GM21360 (cell line): Measurements from ENCODE around the gene GAST.
A peak's percentile ranks its signal among the peaks of the same experiment; 100 is the strongest.
"Not testable (repeated sequence)": the region's sequence is repeated elsewhere in the genome, so short reads cannot be mapped to it uniquely, and the experiment has no call there.

ENCODE experiments used
- ATAC-seq: cut with Tn5 transposase; IDR thresholded peaks from one replicate; pipeline ENCODE4 v1.9.1; 2021; ENCODE audit warnings: mild to moderate bottlenecking, moderate library complexity; ENCODE audit not compliant: unreplicated experiment

Gene GAST

DNA sequence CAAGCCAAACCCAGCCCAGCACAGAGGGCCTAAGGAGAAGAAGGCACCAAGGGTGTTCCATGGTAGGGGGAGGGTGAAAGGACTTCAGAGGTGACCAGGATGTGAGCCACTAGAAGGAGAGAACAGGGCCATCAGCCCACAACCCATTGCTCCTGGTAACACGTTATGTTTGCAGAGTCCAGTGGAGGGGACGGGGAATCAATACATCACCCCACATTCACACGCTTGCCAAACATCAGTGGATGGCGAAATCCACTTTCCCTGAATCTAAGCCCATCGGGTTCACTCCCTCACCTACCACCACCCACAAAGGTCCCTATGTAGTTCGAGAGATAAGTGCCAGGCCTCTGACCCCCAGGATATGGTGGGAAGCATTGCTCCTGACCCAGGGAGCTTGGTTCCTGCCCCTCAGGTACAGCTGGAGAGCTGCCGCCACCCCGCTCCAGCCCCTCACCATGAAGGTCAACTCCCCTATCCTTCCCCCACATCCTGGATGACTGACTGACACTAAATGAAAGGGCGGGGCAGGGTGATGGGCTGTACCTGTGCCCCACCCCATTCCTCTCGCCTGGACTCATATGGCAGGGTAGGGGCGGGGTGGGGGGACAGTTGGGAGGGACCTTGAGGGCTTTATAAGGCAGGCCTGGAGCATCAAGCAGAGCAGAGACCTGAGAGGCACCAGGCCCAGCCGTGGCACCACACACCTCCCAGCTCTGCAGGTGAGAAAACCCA is at the start of gene GAST:
TSS of gene GAST (plus strand) at position 663 of the 732 bp plus-strand sequence. CDS start 3,106 bp downstream, outside the sequence.
- no peak for ATAC-seq

DNA sequence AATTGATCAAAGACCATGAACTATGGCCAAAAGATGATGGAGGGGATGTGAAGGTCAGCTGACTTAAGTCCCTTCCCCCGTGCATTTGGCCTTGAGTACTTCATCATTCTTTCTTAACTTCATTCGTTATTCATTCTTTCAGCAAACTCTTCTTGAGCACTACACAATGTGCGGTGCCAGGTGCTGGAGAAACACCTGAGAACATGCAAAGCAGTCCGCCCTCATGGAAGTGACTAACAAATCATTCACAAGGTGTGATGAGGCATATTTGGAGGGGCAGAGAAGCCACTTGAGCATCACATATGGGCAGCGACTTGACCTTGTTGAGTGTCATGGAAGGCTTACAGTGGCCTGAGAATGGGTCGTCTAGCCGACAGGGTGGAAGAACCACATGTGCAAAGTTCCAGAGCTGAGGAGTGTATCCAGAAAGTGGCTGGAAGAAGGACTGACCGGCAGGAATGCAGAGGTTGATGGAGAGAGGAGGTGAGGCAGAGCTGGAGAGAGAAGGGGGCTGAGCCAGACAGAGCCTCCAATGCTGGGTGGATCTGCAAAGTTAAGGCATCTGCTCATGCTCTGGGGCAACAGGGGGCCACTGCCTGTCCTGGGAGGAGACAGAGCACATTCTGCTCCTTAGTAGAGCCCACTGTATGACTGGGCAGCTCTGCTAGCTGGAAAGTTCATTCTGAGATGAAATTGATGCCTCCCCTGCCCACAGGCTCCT is 48.5 kb upstream of the GAST start:
- no peak for ATAC-seq

DNA sequence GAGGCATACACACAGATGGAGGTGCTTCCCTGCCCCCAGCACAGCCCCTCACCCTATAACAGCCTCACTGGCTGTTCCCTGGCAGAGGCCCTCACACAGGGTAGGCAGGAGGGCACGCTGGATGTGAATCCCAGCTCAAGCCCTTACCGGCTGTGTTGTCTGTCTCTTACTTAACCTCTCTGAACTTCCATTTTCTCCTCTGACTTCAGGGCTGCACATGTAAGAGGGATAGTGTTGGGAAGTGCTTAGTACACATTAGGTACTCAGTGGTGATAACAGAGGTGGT is 48.0 kb upstream of the GAST start:
- no peak for ATAC-seq

DNA sequence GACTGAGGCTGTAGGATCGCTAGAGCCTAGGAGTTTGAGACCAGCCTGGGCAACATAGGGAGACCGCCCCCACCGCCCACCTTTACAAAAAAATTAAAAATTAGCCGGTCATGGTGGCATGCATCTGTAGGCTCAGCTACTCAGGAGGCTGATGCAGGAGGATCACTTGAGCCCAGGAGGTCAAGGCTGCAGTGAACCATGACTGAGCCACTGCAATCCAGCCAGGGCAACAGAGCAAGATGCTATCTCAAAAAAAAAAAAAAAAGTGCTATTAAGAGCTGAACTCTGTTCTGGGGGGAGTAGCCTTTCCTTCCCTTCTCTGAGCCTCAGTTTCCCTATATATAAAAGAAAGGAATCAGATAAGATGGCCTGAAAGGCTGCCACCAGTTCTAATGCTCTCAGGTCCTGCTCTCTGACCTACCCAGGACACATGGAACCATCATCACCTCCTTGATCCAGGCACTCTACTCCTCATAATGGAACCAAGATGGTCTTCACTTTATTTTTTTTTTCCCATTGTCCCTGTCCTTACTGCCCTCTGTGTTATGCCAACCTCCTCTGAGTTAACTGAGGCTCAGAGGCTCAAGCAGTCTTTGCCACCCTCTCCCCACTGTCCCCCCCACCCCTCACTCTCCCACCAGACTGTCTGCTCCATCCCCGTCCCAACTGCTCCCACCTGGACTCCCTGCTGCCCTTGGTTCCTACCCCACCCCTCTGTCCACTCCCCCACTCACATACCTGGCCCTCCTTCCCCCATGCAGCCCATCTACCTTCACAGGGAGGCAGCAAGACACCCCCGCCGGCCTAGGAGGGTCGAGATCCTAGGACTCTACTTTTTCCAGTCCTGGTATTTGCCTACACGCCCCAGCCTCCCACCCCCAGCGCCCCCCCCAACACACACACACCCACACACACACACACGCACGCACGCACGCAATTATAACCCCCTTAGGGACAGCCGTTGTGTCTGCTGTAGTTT is 47.3 kb upstream of the GAST start:
- no peak for ATAC-seq

GRCh38 chr17:41665566-41666236 is 46.4 kb upstream of the GAST start:
- ATAC-seq = peak; percentile 56

- peak; percentile 23 for ATAC-seq
Measured at GRCh38 chr17:41666237-41666641, 45.9 kb upstream of the GAST start.

DNA sequence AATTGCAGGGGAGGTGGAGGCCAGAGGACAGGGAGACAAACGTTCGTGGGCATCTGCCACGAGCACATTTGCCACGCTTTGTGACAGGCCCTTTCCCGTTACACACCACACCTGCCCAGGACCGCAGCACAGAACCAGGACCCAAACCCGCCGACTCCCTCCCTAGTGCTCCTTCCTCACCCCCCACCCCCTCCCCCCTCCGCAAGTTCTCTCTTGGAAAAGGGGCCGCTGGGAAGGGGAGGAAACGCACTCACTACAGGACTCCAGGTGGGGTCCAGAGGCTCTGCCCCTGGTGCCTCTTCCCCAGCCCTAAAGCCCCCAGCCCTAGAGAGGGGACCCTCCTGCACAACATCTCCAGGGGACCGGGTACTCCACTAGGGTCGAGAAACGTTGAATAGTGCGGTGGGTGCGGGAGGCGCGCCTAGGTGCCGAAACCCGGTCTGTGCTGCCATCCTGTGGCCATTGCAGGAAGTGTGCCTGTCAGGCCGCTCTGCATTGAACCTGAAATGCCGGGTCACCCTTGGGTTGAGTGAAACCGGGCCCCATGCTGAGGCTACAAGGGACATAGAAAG is 45.3 kb upstream of the GAST start:
- peak; percentile 46 for ATAC-seq

- ATAC-seq = no peak
Measured at GRCh38 chr17:41667280-41668041, 44.7 kb upstream of the GAST start.

GRCh38 chr17:41672153-41672552 is 40.0 kb upstream of the GAST start:
- no peak for ATAC-seq

DNA sequence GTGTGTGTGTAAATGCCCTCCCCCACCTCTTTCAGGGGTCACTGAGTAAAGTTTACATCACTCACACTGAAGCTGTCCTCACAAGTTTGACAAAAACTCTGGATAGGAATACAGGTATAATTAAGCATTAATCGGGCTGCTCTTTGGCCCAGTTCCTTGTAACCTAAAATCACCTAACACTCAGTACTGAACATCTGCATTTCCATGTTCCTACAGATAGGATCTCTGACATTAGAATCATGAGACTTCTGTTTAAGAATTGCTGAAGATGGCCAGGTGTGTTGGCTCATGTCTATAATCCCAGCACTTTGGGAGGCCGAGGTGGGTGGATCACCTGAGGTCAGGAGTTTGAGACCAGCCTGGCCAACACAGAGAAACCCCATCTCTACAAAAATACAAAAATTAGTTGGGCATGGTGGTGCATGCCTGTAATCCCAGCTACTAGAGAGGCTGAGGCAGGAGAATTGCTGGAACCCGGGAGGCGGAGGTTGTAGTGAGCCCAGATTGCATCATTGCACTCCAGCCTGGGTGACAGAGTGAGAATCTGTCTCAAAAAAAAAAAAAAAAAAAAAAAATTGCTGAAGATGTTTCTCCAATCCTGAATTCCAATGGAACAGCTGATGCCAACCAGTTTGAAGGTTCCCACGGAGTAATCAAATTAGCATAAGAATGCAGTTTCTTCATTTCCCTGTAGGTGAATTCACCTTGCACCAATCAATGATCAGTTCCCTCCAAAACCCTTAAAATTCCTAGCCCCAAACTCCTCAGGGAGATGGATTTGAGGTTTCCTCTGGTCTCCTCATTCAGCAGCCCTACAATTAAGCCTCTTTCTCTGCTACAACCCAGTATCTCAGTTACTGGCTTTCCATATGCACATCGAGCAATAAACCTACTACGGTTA is 36.7 kb upstream of the GAST start:
- not testable (repeated sequence) for ATAC-seq

GRCh38 chr17:41676058-41676419 is 36.1 kb upstream of the GAST start:
- ATAC-seq = no peak

DNA sequence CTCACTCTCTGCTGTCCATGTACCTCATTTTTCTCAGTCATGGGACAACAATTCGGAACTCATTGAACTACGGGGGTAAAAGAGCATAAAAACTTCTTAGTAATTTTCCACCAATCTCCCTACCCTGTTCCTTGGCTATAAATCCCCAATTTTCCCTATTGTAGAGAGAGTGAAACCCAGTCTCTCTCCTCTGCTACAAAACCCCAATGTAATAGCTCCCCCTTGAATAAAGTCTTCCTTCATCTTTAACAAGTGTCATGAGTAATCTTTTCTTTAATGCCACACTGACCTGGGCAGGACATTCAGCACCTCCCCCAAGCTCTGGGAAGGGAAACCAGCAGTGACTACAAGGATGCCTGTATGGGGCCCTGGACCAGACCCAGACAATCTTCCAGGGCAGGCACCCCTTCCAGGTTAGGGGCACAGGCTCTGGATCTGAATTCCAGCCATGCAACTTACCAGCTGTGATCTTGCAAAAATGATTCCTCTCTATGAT is 33.7 kb upstream of the GAST start:
- ATAC-seq = peak; percentile 20

DNA sequence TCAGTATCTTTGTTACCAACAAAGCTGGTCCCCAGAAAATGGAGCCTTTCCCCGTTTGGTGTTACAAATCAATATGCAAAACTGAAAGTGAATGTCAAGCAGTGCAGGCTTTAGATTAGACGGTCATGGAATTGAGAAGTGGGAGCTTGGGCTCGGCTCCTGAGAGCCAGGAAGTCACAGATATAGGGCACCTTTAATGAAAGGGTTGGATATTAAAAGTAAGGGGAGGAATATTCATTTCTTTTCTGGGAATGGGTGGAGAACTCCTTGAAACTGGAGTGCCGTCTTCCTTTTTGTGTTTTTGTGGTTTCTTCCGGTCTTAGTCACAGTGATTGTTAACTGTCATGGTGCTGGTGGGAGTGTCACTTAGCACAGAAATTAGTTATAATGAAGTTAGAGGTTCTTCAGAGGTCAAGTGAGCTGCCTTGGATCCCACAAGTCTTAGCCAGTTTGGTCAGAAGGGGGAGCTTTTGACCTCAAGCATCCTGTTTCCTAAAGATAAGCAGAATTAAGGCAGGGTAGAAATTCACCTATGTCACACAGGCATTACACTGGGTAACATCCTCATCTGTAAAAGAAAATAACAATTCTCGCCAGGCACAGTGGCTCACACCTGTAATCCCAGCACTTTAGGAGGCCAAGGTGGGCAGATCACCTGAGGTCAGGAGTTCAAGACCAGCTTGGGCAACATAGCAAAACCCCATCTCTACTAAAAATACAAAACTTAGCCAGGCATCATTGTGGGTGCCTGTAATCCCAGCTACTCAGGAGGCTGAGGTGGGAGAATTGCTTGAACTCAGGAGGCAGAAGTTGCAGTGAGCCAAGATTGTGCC is 33.0 kb upstream of the GAST start:
- ATAC-seq = peak; percentile 61

DNA sequence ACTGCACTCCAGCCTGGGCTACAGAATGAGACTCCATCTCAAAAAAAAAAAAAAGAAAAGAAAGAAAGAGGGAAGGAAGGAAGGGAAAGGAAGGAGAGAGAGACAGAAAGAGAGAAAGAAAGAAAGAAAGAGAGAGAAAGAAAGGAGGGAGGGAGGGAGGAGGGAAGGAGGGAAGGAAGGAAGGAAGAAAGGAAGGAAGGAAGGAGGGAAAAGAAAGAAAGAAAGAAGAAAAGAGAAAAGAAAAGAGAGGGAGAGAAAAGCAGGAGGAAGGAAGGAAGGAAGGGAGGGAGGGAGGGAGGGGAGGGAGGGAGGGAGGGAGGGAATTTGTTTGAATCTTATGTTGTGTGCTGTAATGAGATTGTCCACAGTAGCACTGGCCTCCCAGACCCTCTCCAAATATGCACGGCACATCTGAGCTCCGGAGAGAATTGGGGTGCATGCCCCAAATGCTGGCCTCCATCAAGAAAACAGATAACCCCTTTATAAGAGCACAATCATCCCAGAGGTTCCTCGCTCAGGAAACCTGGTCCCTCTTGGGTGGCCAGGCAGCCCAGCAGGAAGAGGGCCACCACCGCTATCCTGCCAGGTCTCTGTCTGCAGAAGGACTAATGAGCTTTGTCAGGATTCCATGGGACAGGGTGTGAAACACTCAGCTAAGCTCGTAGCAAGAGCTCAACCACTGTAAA is 32.2 kb upstream of the GAST start:
- no peak for ATAC-seq

DNA sequence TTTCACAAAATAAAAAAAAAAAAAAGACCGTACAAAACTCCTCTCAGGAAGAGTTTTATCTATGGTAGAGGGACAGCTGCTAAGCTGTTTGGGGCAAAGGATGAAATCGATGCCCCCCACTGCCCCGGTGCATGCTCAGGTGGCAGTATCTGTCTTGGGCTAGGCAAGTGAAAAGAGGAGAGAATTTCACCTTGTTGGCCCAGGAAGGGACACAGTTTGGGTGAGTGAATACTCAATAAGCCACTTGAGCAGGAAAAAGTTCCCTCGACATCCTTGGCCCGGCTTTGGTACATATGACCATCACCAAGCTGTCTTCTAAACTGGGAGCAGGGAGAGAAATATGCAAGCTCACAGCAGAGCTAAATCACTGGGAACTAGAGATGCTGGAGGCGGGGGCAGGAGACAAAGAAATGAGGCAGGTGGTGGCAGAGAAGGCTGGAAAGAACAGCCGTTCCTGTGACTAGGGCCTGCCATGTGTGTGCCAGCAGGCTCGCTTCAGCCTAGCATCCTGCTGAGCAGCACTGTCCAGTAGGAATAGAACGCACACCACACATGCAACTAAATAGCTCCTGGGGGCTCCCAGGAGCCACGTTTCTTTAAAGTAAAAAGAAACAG is 31.6 kb upstream of the GAST start:
- ATAC-seq = no peak

GRCh38 chr17:41681776-41682175 is 30.4 kb upstream of the GAST start:
- no peak for ATAC-seq

DNA sequence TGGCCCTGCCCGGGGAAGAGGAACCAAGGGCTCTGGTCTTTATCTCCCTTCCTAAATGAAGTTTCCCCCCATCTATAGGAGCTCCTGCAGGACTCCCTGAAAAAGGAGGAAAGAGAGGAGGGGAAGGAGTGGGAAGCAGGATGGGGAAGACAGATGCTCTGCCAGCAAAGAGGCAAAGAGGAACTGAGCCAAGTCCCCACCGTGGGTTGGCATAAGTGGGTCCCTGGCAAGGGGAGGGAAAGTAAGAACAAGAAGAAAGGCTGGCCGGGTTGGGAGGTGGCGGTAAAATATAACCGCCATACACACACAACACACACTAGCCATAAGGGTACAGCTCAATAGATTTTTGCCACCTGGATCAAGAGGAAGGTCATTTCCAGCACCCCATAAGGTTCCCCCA is 29.5 kb upstream of the GAST start:
- no peak for ATAC-seq
